HepG2 (cell line): ENCODE measurements around the gene C20orf204. TPM values are rescaled to one million over a fixed set of nuclear protein-coding genes. Genes with fewer than 3 reads are reported as not detected.

Experiments used
- CBX5 ChIP-seq: sonication (generic); formaldehyde crosslinking; IDR thresholded peaks from 2 replicates; pipeline ENCODE4 v1.4.0; 2020; ENCODE audit warnings: missing genetic modification reagents, borderline replicate concordance
- KLF9 ChIP-seq: IDR thresholded peaks from 2 replicates; pipeline ENCODE4 v1.6.1; 2016; ENCODE audit warnings: low read depth
- MED8 ChIP-seq: sonication (generic); formaldehyde crosslinking; IDR thresholded peaks from 2 replicates; pipeline ENCODE4 v1.8.1; 2023; ENCODE audit warnings: mild to moderate bottlenecking, missing genetic modification reagents; ENCODE audit not compliant: insufficient replicate concordance
- MTF1 ChIP-seq: sonication (generic); formaldehyde crosslinking; IDR thresholded peaks from 2 replicates; pipeline ENCODE4 v1.5.0; 2020; ENCODE audit warnings: missing genetic modification reagents
- NKX3-1 ChIP-seq: sonication (generic); formaldehyde crosslinking; IDR thresholded peaks from 2 replicates; pipeline ENCODE4 v1.5.0; 2020; ENCODE audit warnings: missing genetic modification reagents
- PITX1 ChIP-seq: sonication (generic); formaldehyde crosslinking; IDR thresholded peaks from 2 replicates; pipeline ENCODE4 v1.5.1; 2020; ENCODE audit warnings: mild to moderate bottlenecking, missing genetic modification reagents
- TP53 ChIP-seq: sonication (generic); formaldehyde crosslinking; conservative IDR thresholded peaks from 2 replicates; pipeline ENCODE4 v1.4.0; 2020; ENCODE audit warnings: missing genetic modification reagents
- ZBTB7B ChIP-seq: sonication (generic); formaldehyde crosslinking; IDR thresholded peaks from 2 replicates; pipeline ENCODE4 v1.4.0; 2020; ENCODE audit warnings: missing genetic modification reagents
- ZNF260 ChIP-seq: sonication (generic); formaldehyde crosslinking; IDR thresholded peaks from 2 replicates; pipeline ENCODE4 v1.4.0; 2020; ENCODE audit warnings: missing genetic modification reagents, low read depth, mild to moderate bottlenecking, borderline replicate concordance
- ZNF709 ChIP-seq: sonication (generic); formaldehyde crosslinking; IDR thresholded peaks from 2 replicates; pipeline ENCODE4 v1.5.0; 2020; ENCODE audit warnings: mild to moderate bottlenecking, missing genetic modification reagents
- ZNF776 ChIP-seq: sonication (generic); formaldehyde crosslinking; IDR thresholded peaks from 2 replicates; pipeline ENCODE4 v1.4.0; 2020; ENCODE audit warnings: mild to moderate bottlenecking, missing genetic modification reagents
- ZSCAN31 ChIP-seq: sonication (generic); formaldehyde crosslinking; IDR thresholded peaks from 2 replicates; pipeline ENCODE4 v1.5.0; 2020; ENCODE audit warnings: low read depth, mild to moderate bottlenecking, missing genetic modification reagents
- polyA plus RNA-seq, 8 experiments: library from polyadenylated mRNA; depleted of rRNA in 3 of 8; stranded (reverse) in 7 of 8; unstranded in 1 of 8; fragments of >200 nt; fragmentation: Illumina TruSeq in 4 of 8; extraction: Trizol in 4 of 8; gene quantifications; 2 replicates each; pipeline versions ENCODE4 v1.2.1 to v1.2.3, GENCODE V29; 2011 to 2016; ENCODE audit warnings: low read depth in 4 of 8, missing spikeins in 1 of 8, mixed read lengths in 1 of 8; ENCODE audit not compliant: insufficient read depth in 1 of 8
- total RNA-seq, 5 experiments: library from RNA; depleted of rRNA; stranded (reverse); fragments of >200 nt; fragmentation: Illumina TruSeq; extraction: Trizol; gene quantifications; 2 replicates each; pipeline ENCODE4 v1.2.3, GENCODE V29; 2016; ENCODE audit warnings: low read depth in 1 of 5
- TF ChIP-seq, protein P1 (sequence below): sonication (generic); formaldehyde crosslinking; IDR thresholded peaks from 2 replicates; pipeline ENCODE4 v1.4.0; 2020; ENCODE audit warnings: missing genetic modification reagents
- TF ChIP-seq, protein P2 (sequence below): sonication (generic); formaldehyde crosslinking; IDR thresholded peaks from 2 replicates; pipeline ENCODE4 v1.8.0; 2022; ENCODE audit warnings: mild to moderate bottlenecking, missing genetic modification reagents, moderate library complexity
- TF ChIP-seq, protein P3 (sequence below): sonication (generic); formaldehyde crosslinking; IDR thresholded peaks from 2 replicates; pipeline ENCODE4 v1.4.0; 2020; ENCODE audit warnings: missing genetic modification reagents
- TF ChIP-seq, protein P4 (sequence below): sonication (generic); formaldehyde crosslinking; IDR thresholded peaks from 2 replicates; pipeline ENCODE4 v1.4.0; 2020; ENCODE audit warnings: missing genetic modification reagents, borderline replicate concordance
- TF ChIP-seq, protein P5 (sequence below): sonication (generic); formaldehyde crosslinking; IDR thresholded peaks from 2 replicates; pipeline ENCODE4 v1.9.0; 2022; ENCODE audit warnings: missing genetic modification reagents, mild to moderate bottlenecking, borderline replicate concordance

The C20orf204 gene
- total and polyA plus RNA-seq, 2 of the 13 experiments (the other 11 are each of a cell fraction or from before 2014, with no cell fraction given) = 22.1 to 80.0 TPM

DNA sequence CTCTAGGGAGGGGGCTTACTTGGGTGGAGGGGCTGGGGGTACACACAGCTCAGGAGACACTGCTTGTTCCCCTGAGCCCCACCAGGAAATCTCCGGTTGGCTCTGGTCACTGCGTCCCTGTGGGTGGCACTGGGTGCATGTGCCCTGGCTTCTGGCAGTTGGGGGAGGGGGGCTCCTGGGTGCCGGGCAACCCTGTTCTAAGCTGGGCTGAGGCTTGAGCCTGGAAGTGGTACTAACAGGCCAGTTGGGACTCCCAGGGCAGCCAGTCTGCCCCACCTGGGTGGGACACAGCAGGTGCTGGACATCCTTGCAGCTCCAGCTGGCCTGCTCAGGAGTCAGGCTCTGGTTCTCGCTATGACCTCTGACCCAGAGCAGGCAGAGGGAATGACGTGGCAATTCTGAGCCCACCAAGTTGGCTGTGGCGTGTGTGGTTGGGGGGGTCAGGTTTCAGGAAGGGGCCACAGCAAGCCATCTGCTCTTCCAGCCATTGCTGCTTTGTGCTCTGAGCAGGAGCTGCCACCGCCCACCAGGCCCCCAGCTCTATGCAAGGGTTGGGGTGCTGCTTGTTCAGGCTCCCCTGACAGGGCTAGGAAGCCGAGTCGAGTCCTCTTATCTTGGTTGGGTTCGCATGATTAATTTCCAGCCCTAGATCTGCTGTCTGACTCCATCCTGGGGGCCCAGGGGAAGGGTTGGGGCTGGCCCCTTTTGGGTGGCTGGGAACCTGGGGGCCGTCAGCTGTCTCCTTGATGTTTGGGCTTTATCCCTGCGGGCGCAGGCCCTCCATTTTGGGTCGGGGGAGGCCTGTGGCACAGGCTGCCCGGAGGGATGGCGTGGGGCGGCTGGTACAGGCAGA lies 590 bp downstream of the C20orf204 start (continued):
- TF ChIP-seq, protein P1, sequence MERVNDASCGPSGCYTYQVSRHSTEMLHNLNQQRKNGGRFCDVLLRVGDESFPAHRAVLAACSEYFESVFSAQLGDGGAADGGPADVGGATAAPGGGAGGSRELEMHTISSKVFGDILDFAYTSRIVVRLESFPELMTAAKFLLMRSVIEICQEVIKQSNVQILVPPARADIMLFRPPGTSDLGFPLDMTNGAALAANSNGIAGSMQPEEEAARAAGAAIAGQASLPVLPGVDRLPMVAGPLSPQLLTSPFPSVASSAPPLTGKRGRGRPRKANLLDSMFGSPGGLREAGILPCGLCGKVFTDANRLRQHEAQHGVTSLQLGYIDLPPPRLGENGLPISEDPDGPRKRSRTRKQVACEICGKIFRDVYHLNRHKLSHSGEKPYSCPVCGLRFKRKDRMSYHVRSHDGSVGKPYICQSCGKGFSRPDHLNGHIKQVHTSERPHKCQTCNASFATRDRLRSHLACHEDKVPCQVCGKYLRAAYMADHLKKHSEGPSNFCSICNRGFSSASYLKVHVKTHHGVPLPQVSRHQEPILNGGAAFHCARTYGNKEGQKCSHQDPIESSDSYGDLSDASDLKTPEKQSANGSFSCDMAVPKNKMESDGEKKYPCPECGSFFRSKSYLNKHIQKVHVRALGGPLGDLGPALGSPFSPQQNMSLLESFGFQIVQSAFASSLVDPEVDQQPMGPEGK = peak; percentile 93
- TF ChIP-seq CBX5 (CRISPR knock-in tag) = 0 out of 2 replicates have a peak, but pooled peaks have one; percentile 67
- TF ChIP-seq, protein P2, sequence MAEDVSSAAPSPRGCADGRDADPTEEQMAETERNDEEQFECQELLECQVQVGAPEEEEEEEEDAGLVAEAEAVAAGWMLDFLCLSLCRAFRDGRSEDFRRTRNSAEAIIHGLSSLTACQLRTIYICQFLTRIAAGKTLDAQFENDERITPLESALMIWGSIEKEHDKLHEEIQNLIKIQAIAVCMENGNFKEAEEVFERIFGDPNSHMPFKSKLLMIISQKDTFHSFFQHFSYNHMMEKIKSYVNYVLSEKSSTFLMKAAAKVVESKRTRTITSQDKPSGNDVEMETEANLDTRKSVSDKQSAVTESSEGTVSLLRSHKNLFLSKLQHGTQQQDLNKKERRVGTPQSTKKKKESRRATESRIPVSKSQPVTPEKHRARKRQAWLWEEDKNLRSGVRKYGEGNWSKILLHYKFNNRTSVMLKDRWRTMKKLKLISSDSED (CRISPR knock-in tag) = no peak
- no peak for TF ChIP-seq MTF1 (CRISPR knock-in tag)
- TF ChIP-seq ZNF776 (CRISPR knock-in tag) = peak; percentile 94; the same call in 1 of the 2 replicates
- TF ChIP-seq TP53 (CRISPR knock-in tag) = 0 out of 2 replicates have a peak, but pooled peaks have one; percentile 4
- TF ChIP-seq, protein P3, sequence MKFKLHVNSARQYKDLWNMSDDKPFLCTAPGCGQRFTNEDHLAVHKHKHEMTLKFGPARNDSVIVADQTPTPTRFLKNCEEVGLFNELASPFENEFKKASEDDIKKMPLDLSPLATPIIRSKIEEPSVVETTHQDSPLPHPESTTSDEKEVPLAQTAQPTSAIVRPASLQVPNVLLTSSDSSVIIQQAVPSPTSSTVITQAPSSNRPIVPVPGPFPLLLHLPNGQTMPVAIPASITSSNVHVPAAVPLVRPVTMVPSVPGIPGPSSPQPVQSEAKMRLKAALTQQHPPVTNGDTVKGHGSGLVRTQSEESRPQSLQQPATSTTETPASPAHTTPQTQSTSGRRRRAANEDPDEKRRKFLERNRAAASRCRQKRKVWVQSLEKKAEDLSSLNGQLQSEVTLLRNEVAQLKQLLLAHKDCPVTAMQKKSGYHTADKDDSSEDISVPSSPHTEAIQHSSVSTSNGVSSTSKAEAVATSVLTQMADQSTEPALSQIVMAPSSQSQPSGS = 0 out of 2 replicates have a peak, but pooled peaks have one; percentile 35
- TF ChIP-seq ZBTB7B (CRISPR knock-in tag) = peak; percentile 39
- TF ChIP-seq, protein P4, sequence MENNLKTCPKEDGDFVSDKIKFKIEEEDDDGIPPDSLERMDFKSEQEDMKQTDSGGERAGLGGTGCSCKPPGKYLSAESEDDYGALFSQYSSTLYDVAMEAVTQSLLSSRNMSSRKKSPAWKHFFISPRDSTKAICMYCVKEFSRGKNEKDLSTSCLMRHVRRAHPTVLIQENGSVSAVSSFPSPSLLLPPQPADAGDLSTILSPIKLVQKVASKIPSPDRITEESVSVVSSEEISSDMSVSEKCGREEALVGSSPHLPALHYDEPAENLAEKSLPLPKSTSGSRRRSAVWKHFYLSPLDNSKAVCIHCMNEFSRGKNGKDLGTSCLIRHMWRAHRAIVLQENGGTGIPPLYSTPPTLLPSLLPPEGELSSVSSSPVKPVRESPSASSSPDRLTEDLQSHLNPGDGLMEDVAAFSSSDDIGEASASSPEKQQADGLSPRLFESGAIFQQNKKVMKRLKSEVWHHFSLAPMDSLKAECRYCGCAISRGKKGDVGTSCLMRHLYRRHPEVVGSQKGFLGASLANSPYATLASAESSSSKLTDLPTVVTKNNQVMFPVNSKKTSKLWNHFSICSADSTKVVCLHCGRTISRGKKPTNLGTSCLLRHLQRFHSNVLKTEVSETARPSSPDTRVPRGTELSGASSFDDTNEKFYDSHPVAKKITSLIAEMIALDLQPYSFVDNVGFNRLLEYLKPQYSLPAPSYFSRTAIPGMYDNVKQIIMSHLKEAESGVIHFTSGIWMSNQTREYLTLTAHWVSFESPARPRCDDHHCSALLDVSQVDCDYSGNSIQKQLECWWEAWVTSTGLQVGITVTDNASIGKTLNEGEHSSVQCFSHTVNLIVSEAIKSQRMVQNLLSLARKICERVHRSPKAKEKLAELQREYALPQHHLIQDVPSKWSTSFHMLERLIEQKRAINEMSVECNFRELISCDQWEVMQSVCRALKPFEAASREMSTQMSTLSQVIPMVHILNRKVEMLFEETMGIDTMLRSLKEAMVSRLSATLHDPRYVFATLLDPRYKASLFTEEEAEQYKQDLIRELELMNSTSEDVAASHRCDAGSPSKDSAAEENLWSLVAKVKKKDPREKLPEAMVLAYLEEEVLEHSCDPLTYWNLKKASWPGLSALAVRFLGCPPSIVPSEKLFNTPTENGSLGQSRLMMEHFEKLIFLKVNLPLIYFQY (CRISPR knock-in tag) = peak; percentile 30; the same call in 1 of the 2 replicates
- no peak; the same call in 1 of the 2 replicates for TF ChIP-seq ZNF260 (CRISPR knock-in tag)
- peak; percentile 59; the same call in 1 of the 2 replicates for TF ChIP-seq ZSCAN31 (CRISPR knock-in tag)
- TF ChIP-seq NKX3-1 (CRISPR knock-in tag) = 0 out of 2 replicates have a peak, but pooled peaks have one; percentile 31
- no peak for TF ChIP-seq MED8 (CRISPR knock-in tag)
- TF ChIP-seq PITX1 (CRISPR knock-in tag) = peak; percentile 30; the same call in 1 of the 2 replicates
- no peak for TF ChIP-seq KLF9 (CRISPR knock-in tag)
- TF ChIP-seq, protein P5, sequence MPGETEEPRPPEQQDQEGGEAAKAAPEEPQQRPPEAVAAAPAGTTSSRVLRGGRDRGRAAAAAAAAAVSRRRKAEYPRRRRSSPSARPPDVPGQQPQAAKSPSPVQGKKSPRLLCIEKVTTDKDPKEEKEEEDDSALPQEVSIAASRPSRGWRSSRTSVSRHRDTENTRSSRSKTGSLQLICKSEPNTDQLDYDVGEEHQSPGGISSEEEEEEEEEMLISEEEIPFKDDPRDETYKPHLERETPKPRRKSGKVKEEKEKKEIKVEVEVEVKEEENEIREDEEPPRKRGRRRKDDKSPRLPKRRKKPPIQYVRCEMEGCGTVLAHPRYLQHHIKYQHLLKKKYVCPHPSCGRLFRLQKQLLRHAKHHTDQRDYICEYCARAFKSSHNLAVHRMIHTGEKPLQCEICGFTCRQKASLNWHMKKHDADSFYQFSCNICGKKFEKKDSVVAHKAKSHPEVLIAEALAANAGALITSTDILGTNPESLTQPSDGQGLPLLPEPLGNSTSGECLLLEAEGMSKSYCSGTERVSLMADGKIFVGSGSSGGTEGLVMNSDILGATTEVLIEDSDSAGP (CRISPR knock-in tag) = peak; percentile 84; the same call in 1 of the 2 replicates
- TF ChIP-seq ZNF709 (CRISPR knock-in tag) = peak; percentile 86; the same call in 1 of the 2 replicates
